Right atrium auricular region (tissue), 2 donors: Measurements from ENCODE around the gene RAB3GAP1. TPM values are rescaled to one million over a fixed set of nuclear protein-coding genes. Genes with fewer than 3 reads are reported as not detected.

Source experiments
- DNase-seq: peaks from one replicate; pipeline ENCODE4 v3.0.0-alpha.2; 2019; ENCODE audit warnings: low spot score
- H3K27ac ChIP-seq, 2 donors: fragments of 200-600 bp; sonication (generic); 1 replicate in 1 of 2; 2 replicates in 1 of 2; pipeline ENCODE4 v1.5.1; 2016 to 2019
- H3K27me3 ChIP-seq, 2 donors: fragments of 200-600 bp; sonication (generic); one replicate each; pipeline versions ENCODE4 v1.5.1 to v1.6.0; 2017 to 2019
- H3K36me3 ChIP-seq: fragments of 200-600 bp; sonication (generic); one replicate; pipeline ENCODE4 v1.5.1; 2016
- H3K4me1 ChIP-seq, 2 donors: fragments of 200-600 bp; sonication (generic); one replicate each; pipeline versions ENCODE4 v1.5.1 to v1.6.0; 2017 to 2019
- H3K4me3 ChIP-seq, 2 donors: fragments of 200-600 bp; sonication (generic); 1 replicate in 1 of 2; 2 replicates in 1 of 2; pipeline ENCODE4 v1.5.1; 2017 to 2019; ENCODE audit warnings: mild to moderate bottlenecking in 1 of 2, moderate library complexity in 1 of 2
- H3K9me3 ChIP-seq, 2 donors: fragments of 200-600 bp; sonication (generic); one replicate each; pipeline ENCODE4 v1.5.1; 2019
- CTCF ChIP-seq, 2 donors: fragments of 200-600 bp; sonication (generic); IDR thresholded peaks; one replicate each; pipeline ENCODE4 v1.5.1; 2019; ENCODE audit warnings: antibody characterized with exemption in 2 of 2
- total RNA-seq, 2 donors: library from RNA; depleted of rRNA; stranded (reverse); fragments of >200 nt; gene quantifications; one replicate each; pipeline ENCODE4 v1.1.0, GENCODE V29; 2016

The RAB3GAP1 gene
- total RNA-seq, 2 donors from 2014 or later: 33.0 to 36.2 TPM

GRCh38 chr2:135168204-135168856, 116.2 kb downstream of the RAB3GAP1 start:
- Histone ChIP-seq H3K9me3 (no peaks in the 10 kb centered on the region), H3K27ac (no peak overlapping the region), H3K4me1 (no peaks in the 10 kb centered on the region), H3K36me3 (peaks cover 75% of the 10 kb centered on the region), H3K4me3 (no peak overlapping the region), H3K27me3 (no peaks in the 10 kb centered on the region)
- DNase-seq: no peak
- no peak for TF ChIP-seq CTCF (IDR thresholded peaks at IDR 0.05)

- Histone ChIP-seq H3K36me3 (peaks cover 57% of the 10 kb centered on the region), H3K9me3 (no peaks in the 10 kb centered on the region), H3K27ac (no peak overlapping the region), H3K4me3 (no peak overlapping the region), H3K27me3 (no peaks in the 10 kb centered on the region), H3K4me1 (no peaks in the 10 kb centered on the region)
- DNase-seq: no peak
- TF ChIP-seq CTCF (IDR thresholded peaks at IDR 0.05): no peak
These were observed 118.0 kb downstream of the RAB3GAP1 start for GRCh38 chr2:135169900-135170753.

DNA sequence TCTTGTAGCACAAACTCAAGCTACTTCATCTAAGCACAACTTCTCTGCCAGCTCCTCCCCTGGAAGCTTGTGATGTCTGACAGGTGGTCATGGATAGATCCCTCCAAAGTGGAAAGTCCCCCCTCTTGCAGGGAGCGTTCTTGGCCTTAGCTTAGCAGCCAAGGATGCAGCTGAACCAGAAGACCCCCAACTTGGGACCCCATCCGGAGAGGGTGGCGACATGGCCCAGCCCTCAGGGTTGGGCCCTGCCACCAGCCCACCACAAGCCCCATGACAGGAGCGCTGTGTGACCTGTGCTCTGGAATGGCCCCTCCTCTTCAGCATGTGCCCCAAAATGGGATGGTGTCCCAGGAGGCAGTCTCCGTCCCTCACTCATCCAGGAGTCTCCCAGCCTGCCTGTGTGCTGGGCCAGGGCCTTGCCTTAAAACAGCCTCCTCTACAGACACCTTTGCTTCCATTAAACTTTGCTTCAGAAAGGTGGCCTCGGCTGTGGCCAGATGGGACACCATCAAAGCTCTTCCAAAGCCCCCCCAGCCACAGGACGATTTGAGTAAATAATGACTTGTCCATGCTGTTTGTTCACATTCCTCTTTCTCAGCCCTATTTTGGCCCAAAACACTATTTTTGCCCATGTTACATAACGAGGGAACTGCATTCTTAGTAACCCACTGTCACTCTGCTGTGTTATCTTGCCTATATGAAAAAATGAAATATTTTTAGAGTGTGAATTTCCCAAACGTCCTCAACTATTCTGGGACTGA, 122.1 kb downstream of the RAB3GAP1 start:
- peaks cover 24% of the 10 kb centered on the region for H3K36me3 ChIP-seq

DNA sequence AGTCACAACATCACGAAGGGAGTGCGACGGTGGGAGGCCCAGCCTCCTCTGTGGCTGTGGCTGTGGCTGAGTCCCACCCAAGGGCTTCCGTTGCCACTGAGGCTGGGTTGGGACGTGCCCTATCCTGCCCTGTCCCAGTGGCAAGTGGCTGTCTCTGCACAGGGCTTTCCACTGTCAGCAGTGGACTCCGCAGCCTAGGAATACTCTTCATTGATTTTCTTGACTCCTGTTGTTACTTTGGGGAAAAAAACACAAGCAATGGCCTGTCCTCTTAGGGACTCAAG, 122.7 kb downstream of the RAB3GAP1 start:
- DNase-seq: no peak
- Histone ChIP-seq H3K4me3 (no peak overlapping the region), H3K9me3 (peaks cover 0 to 5% of the 10 kb centered on the region in 2 donors), H3K36me3 (peaks cover 18% of the 10 kb centered on the region), H3K27ac (no peak overlapping the region), H3K27me3 (no peaks in the 10 kb centered on the region), H3K4me1 (no peaks in the 10 kb centered on the region)
- no peak for TF ChIP-seq CTCF (IDR thresholded peaks at IDR 0.05)

More for the DNA sequence above, 122.1 kb downstream of the RAB3GAP1 start:
- Histone ChIP-seq H3K9me3 (peaks cover 0 to 5% of the 10 kb centered on the region in 2 donors), H3K27me3 (no peaks in the 10 kb centered on the region), H3K27ac (no peak overlapping the region), H3K4me3 (no peak overlapping the region), H3K4me1 (no peaks in the 10 kb centered on the region)
- no peak for DNase-seq
- TF ChIP-seq CTCF (IDR thresholded peaks at IDR 0.05): no peak

- H3K9me3 ChIP-seq: peaks cover 0 to 5% of the 10 kb centered on the region in 2 donors
- no peak for DNase-seq
- H3K4me3 ChIP-seq: no peak overlapping the region
- no peak for TF ChIP-seq CTCF (IDR thresholded peaks at IDR 0.05)
- peaks cover 14% of the 10 kb centered on the region for H3K36me3 ChIP-seq
- no peaks in the 10 kb centered on the region for H3K4me1 ChIP-seq
- no peaks in the 10 kb centered on the region for H3K27me3 ChIP-seq
- no peak overlapping the region for H3K27ac ChIP-seq
These were observed 123.1 kb downstream of the RAB3GAP1 start for GRCh38 chr2:135175177-135175576.
